Astrocyte (in vitro differentiated cells and primary cell): ENCODE data around the gene ATRAID.

Experiments used
- CTCF ChIP-seq: IDR thresholded peaks from 2 replicates; pipeline ENCODE4 v1.5.1; 2011; ENCODE audit warnings: low read depth, mild to moderate bottlenecking, inconsistent platforms, low read length, moderate library complexity; ENCODE audit not compliant: insufficient read depth
- EZH2 ChIP-seq: IDR thresholded peaks from 2 replicates; pipeline ENCODE4 v1.6.1; 2012; ENCODE audit warnings: mild to moderate bottlenecking, low read length, inconsistent platforms; ENCODE audit not compliant: insufficient read depth

- no peak for TF ChIP-seq CTCF
- TF ChIP-seq EZH2: no peak
Observed at GRCh38 chr2:27240406-27240805, 28.6 kb downstream of the ATRAID start.
